GM20000 (cell line): ENCODE results near the gene CAMTA1.
A peak's percentile ranks its signal among the peaks of the same experiment; 100 is the strongest.

ENCODE experiments used
- DNase-seq: peaks from one replicate; pipeline ENCODE4 v3.0.0; 2012; ENCODE audit warnings: low spot score
- TF ChIP-seq, protein P1 (sequence below): IDR thresholded peaks from 2 replicates; pipeline ENCODE4 v1.5.1; 2012; ENCODE audit warnings: mild to moderate bottlenecking, control low read depth; ENCODE audit errors: extremely low read depth, missing control alignments

CAMTA1 gene

DNA sequence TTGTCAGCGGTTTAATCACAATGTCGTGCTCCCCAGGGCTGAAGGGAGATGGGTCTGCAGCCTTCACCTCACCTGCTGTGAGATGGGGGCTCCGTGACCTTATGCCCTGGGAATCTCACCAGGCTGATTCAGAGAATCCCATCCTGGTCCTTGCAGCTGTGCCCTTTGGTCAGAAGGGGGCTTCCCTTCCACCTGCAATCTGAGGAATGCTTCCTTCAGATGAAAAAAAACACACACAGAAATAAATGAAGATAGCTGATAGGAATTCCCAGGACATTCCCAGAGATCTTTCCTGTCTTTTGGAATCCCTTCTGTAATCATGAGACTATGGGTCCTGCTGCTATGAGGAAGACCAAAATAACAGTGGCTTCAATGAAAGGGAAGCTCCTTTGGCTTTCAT, 858.8 kb downstream of the CAMTA1 start:
- TF ChIP-seq, protein P1, sequence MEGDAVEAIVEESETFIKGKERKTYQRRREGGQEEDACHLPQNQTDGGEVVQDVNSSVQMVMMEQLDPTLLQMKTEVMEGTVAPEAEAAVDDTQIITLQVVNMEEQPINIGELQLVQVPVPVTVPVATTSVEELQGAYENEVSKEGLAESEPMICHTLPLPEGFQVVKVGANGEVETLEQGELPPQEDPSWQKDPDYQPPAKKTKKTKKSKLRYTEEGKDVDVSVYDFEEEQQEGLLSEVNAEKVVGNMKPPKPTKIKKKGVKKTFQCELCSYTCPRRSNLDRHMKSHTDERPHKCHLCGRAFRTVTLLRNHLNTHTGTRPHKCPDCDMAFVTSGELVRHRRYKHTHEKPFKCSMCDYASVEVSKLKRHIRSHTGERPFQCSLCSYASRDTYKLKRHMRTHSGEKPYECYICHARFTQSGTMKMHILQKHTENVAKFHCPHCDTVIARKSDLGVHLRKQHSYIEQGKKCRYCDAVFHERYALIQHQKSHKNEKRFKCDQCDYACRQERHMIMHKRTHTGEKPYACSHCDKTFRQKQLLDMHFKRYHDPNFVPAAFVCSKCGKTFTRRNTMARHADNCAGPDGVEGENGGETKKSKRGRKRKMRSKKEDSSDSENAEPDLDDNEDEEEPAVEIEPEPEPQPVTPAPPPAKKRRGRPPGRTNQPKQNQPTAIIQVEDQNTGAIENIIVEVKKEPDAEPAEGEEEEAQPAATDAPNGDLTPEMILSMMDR: no peak
- DNase-seq: no peak

DNA sequence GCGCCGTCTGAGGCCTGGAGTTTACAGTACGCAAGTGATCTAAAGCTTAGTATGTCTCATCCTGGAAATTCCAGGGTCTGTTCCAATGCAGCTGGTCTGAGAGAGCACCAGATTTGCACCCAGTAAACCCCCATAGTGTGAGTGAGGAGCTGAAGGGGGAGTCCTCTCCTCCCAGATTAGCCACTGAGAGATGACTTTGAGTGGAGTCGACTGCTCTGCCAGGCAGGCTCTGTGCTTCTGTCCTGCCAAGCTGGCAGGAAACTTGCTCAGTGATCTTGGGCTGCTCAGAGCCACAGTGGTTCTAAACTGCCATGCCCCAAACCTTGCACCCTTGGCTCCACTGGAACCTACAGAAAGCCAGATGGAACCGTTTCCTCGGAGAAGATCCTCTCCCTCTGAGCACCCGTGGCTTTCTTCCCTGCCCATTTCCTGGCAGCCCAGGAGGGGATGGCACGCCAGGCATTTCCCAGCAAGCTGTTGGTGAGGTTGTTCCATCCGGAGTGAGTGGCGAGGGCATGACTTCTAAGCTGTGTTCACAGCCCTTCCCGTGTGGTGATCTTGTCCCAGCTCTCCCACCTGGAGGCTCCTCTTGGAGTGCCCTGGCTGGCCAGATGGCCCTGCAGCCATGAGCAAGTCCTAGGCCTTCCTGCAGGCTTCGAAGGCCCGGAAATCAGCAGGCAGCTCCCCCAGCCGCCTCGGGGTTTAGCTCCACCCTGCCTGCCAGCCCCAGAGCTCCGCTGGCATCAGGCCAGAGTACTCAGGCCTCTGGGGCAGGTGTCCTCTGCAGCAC, 859.9 kb downstream of the CAMTA1 start:
- TF ChIP-seq, protein P1: no peak
- DNase-seq: no peak

DNA sequence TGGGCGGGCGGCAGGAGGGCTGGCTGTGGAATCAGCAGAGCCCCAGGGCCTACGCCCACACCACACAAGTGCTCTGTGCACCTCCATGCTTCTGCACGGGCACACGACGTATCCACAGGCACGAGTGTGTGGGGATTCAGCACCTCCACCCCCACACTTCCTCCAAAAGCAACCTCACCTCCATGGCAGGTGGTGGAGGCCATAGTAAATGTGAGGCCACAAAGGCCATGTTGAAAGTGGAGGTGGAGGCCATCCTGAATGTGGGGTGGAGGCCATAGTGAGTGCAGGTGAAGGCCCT, 860.4 kb downstream of the CAMTA1 start:
- TF ChIP-seq, protein P1: no peak
- DNase-seq: no peak

DNA sequence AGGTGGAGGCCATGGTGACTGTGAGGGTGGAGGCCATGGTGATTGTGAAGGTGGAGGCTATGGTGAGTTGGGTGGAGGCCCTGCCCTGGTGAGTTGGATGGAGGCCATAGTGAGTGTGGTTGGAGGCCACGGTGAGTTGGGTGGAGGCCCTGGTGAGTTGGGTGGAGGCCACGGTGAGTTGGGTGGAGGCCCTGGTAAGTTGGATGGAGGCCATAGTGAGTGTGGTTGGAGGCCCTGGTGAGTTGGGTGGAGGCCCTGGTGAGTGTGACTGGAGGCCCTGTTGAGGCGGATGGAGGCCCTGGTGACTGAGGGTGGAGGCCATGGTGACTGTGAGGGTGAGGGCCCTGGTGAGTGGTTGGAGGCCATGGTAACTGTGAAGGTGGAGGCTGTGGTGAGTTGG, 860.9 kb downstream of the CAMTA1 start:
- TF ChIP-seq, protein P1: no peak
- DNase-seq: no peak

DNA sequence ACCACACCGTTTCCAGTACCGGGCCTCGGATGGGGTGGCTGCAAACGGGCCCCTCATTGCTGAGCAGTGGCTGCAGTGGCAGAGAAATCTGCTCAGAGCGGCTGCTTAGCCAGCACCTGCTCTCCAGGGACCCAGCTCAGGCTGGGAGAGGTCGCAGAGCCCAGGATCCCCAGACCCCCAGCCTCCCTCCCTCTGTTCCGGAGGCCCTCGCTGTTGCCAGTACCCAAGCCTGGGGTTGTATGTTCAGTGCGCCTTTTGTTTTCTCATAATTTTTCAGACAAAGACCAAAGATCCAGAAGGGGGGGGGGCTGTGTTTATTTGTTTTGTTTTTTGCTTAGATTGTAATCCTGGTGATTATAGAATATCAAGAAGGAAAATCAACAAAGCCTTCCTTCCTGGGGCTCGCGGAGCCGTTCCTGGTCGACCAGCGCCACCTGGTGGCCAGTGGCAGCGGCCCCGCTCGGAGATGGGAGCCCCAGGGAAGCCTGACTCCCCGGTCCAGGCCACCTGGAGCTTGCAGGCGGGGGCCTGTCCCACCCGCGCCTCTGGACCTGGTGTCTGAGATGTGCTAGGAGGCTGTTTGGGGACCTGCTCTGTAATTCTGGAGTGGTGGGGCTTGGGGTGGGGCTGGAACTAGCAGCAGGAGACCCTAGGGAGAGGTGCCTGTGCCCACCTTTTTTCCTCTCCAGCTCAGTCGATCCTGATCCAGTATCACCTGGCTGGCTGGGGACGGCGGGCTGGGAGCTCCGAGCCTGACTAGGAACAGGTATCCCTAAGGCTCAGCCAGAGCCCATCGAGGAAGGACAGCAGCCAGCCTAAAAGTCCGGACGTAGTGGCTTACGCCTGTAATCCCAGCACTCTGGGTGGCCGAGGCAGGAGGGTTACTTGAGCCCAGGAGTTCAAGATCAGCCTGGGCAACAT, 862.0 kb downstream of the CAMTA1 start:
- peak; percentile 87 for DNase-seq
- TF ChIP-seq, protein P1: peak; percentile 89

DNA sequence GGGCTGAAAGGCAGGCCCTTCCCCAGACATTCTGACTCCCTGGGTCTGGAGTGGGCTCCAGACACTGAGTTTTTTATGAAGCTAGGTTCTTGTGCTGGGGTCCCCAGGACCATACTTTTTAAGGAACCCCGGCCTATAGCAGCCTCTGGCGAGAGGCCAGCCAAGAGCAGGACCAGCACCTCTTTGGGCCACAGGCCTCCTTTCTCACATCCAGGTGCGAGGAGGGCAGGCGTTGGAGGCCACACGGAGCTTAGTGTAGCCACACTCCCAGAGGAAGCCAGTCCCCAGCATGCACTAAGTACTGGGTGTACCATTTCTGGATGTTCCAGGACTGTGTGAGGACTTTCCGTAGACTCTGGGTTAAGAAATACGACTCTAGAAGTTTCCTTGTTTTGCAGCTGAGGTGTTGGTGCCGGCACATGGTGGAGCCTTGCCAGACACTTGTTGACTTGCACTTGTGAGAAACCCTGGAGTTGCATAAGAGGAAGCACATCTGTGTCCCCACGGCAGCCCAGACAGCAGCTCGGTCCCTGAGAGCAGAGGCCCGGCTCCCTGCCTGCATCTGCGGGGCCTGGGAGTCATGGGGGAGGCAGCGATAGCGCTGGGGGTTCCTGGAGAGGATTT, 863.6 kb downstream of the CAMTA1 start:
- no peak for DNase-seq
- TF ChIP-seq, protein P1: no peak

DNA sequence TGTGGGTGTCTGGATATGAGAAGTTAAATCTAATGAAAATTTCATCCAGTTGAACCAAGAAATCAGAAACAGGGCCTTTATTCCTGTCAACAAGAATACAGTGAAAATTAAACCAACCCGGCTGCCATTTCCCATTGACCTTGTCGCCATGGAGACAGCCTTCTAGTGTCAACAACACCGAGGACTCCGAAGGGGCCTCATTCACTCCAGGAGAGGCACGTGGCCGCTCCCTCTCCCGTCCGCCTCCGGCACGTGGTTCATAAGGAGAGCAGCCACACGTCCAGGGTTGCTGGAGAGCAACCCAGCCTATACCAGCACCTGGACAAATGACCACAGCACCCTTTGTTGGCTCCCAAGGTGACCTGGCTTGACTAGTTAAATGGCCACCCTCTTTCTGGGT, 865.5 kb downstream of the CAMTA1 start:
- DNase-seq: no peak
- TF ChIP-seq, protein P1: no peak
